AG04449 (cell line): ENCODE measurements around the gene SLIT3.

Source experiments
- CTCF ChIA-PET: fragments of 350-600 bp; formaldehyde crosslinking; extraction: SDS; loops from one replicate; lab custom pipeline; 2021; ENCODE audit warnings: antibody characterized with exemption; lab: Yijun Ruan, JAX
- POLR2A ChIA-PET: fragments of 400-600, 350-600 bp; formaldehyde crosslinking; extraction: SDS; loops from one replicate; lab custom pipeline; 2020; ENCODE audit warnings: antibody characterized with exemption, inconsistent platforms; lab: Yijun Ruan, JAX
- DNase-seq: peaks from one replicate; pipeline ENCODE4 v3.0.0-alpha.2; 2010; ENCODE audit warnings: low read depth, low spot score
- H3K4me3 ChIP-seq: 2 replicates; pipeline ENCODE4 v1.5.1; 2011; ENCODE audit warnings: low read depth, mild to moderate bottlenecking, control low read depth, low read length
- CTCF ChIP-seq: IDR thresholded peaks from one replicate; pipeline ENCODE4 v1.5.1; 2011; ENCODE audit warnings: mild to moderate bottlenecking, moderate library complexity, low read length, control low read depth, inconsistent platforms; ENCODE audit not compliant: insufficient read depth; ENCODE audit errors: missing control alignments

The SLIT3 gene

GRCh38 chr5:168967882-168968620 lies 332.9 kb downstream of the SLIT3 start:
- no peak for TF ChIP-seq CTCF
- ChIA-PET CTCF (interaction anchor here (0.8 to 3.4 kb wide), 3 partner anchors 19 to 25 kb away, joined by 3 to 12 read pairs (median 10); no protein-coding TSS in a partner anchor), POLR2A (no interaction called here)
- no peak overlapping the region for H3K4me3 ChIP-seq
- DNase-seq: no peak

- no peak for DNase-seq
- no peak overlapping the region for H3K4me3 ChIP-seq
- CTCF ChIA-PET: interaction anchor here (0.7 to 3.4 kb wide), 2 partner anchors 18 to 23 kb away, joined by 3 to 12 read pairs; no protein-coding TSS in a partner anchor
- POLR2A ChIA-PET: no interaction called here
- TF ChIP-seq CTCF: no peak
These were observed 335.3 kb downstream of the SLIT3 start for GRCh38 chr5:168965638-168966037.

GRCh38 chr5:168964182-168964581 lies 336.8 kb downstream of the SLIT3 start:
- ChIA-PET POLR2A (no interaction called here), CTCF (no interaction called here)
- no peak for DNase-seq
- no peak for TF ChIP-seq CTCF
- no peak overlapping the region for H3K4me3 ChIP-seq

- no peak for DNase-seq
- TF ChIP-seq CTCF: no peak
- POLR2A ChIA-PET: interaction anchor here (0.6 kb wide), 1 partner anchor 459 kb away, joined by 3 read pairs; no protein-coding TSS in a partner anchor
- no peak overlapping the region for H3K4me3 ChIP-seq
- CTCF ChIA-PET: interaction anchor here (0.8 to 6.0 kb wide), 3 partner anchors 14 to 255 kb away, joined by 4 to 52 read pairs (median 10); no protein-coding TSS in a partner anchor
These were observed 338.6 kb downstream of the SLIT3 start for GRCh38 chr5:168962306-168962705.

GRCh38 chr5:168961681-168962080 lies 339.3 kb downstream of the SLIT3 start:
- no peak for DNase-seq
- no peak overlapping the region for H3K4me3 ChIP-seq
- POLR2A ChIA-PET: interaction anchor here (0.6 kb wide), 1 partner anchor 460 kb away, joined by 3 read pairs; no protein-coding TSS in a partner anchor
- TF ChIP-seq CTCF: no peak
- CTCF ChIA-PET: interaction anchor here (0.8 to 6.0 kb wide), 3 partner anchors 13 to 255 kb away, joined by 4 to 52 read pairs (median 10); no protein-coding TSS in a partner anchor

GRCh38 chr5:168960497-168960896 lies 340.4 kb downstream of the SLIT3 start:
- CTCF ChIA-PET: interaction anchor here (2.2 to 6.0 kb wide), 3 partner anchors 12 to 589 kb away, joined by 4 to 52 read pairs (median 10); no protein-coding TSS in a partner anchor
- DNase-seq: no peak
- POLR2A ChIA-PET: no interaction called here

More at GRCh38 chr5:168960497-168960896, 340.4 kb downstream of the SLIT3 start:
- no peak for TF ChIP-seq CTCF
- no peak overlapping the region for H3K4me3 ChIP-seq
